ENCODE results near the gene ACP2.

Gene ACP2

DNA sequence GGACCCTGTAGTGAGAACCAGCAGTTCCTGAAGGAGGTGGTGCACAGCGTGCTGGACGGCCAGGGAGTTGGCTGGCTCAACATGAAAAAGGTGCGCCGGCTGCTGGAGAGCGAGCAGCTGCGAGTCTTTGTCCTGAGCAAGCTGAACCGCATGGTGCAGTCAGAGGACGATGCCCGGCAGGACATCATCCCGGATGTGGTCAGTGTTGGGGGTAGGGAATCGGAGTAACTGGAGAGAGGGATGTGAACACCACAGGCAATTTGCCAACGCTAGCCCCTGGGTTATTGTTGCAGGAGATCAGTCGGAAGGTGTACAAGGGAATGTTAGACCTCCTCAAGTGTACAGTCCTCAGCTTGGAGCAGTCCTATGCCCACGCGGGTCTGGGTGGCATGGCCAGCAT is 41.2 kb upstream of the ACP2 start:
- no peaks in the 10 kb centered on the region for H3K9me3 ChIP-seq (ENCODE audit: insufficient read depth, low read depth, low read length)
- H3K4me2 ChIP-seq (ENCODE audit: low read depth, low read length, poor library complexity, severe bottlenecking): no peak overlapping the region
- no peaks in the 10 kb centered on the region for H4K20me1 ChIP-seq (ENCODE audit: insufficient read depth, low read length, poor library complexity, severe bottlenecking)
- H3K27me3 ChIP-seq (ENCODE audit: insufficient read depth, low read length, poor library complexity, severe bottlenecking): no peaks in the 10 kb centered on the region
- H3K9me2 ChIP-seq (replicated peaks; ENCODE audit: low read depth, low read length): no peaks in the 10 kb centered on the region
- H3F3A ChIP-seq (ENCODE audit: low read depth): no peaks in the 10 kb centered on the region
- H3K4me1 ChIP-seq (ENCODE audit: insufficient read depth, low read length, poor library complexity, severe bottlenecking): no peaks in the 10 kb centered on the region
- no peak overlapping the region for H3K9ac ChIP-seq (ENCODE audit: low read depth, low read length, poor library complexity, severe bottlenecking)
- H3K79me2 ChIP-seq (ENCODE audit: insufficient read depth, low read length): no peaks in the 10 kb centered on the region
- H3K4me3 ChIP-seq (ENCODE audit: low read length, poor library complexity, severe bottlenecking): no peak overlapping the region
- H3K36me3 ChIP-seq (ENCODE audit: insufficient read depth, low read length): peaks cover 92% of the 10 kb centered on the region; the same call in 1 of the 2 replicates
- no peak overlapping the region for H2AFZ ChIP-seq (ENCODE audit: low read length)
- no peak for TF ChIP-seq CTCF (conservative IDR thresholded peaks at IDR 0.05; ENCODE audit: low read length)
- TF ChIP-seq EZH2phosphoT487 (IDR thresholded peaks at IDR 0.05; ENCODE audit: borderline replicate concordance): no peak

GRCh38 chr11:47288066-47288465 is 39.5 kb upstream of the ACP2 start:
- H3K9me3 ChIP-seq (ENCODE audit: insufficient read depth, low read depth, low read length): no peaks in the 10 kb centered on the region
- no peaks in the 10 kb centered on the region for H4K20me1 ChIP-seq (ENCODE audit: insufficient read depth, low read length, poor library complexity, severe bottlenecking)
- TF ChIP-seq EZH2phosphoT487 (IDR thresholded peaks at IDR 0.05; ENCODE audit: borderline replicate concordance): no peak
- no peak for TF ChIP-seq CTCF (conservative IDR thresholded peaks at IDR 0.05; ENCODE audit: low read length)
- H3F3A ChIP-seq (ENCODE audit: low read depth): no peaks in the 10 kb centered on the region
- peaks cover 94% of the 10 kb centered on the region; the same call in 1 of the 2 replicates for H3K36me3 ChIP-seq (ENCODE audit: insufficient read depth, low read length)
- H3K4me2 ChIP-seq (ENCODE audit: low read depth, low read length, poor library complexity, severe bottlenecking): no peak overlapping the region
- no peak overlapping the region for H2AFZ ChIP-seq (ENCODE audit: low read length)
- no peaks in the 10 kb centered on the region for H3K9me2 ChIP-seq (replicated peaks; ENCODE audit: low read depth, low read length)
- no peak overlapping the region for H3K4me3 ChIP-seq (ENCODE audit: low read length, poor library complexity, severe bottlenecking)
- no peaks in the 10 kb centered on the region for H3K79me2 ChIP-seq (ENCODE audit: insufficient read depth, low read length)
- no peak overlapping the region for H3K9ac ChIP-seq (ENCODE audit: low read depth, low read length, poor library complexity, severe bottlenecking)
- no peaks in the 10 kb centered on the region for H3K27me3 ChIP-seq (ENCODE audit: insufficient read depth, low read length, poor library complexity, severe bottlenecking)
- H3K4me1 ChIP-seq (ENCODE audit: insufficient read depth, low read length, poor library complexity, severe bottlenecking): no peaks in the 10 kb centered on the region

DNA sequence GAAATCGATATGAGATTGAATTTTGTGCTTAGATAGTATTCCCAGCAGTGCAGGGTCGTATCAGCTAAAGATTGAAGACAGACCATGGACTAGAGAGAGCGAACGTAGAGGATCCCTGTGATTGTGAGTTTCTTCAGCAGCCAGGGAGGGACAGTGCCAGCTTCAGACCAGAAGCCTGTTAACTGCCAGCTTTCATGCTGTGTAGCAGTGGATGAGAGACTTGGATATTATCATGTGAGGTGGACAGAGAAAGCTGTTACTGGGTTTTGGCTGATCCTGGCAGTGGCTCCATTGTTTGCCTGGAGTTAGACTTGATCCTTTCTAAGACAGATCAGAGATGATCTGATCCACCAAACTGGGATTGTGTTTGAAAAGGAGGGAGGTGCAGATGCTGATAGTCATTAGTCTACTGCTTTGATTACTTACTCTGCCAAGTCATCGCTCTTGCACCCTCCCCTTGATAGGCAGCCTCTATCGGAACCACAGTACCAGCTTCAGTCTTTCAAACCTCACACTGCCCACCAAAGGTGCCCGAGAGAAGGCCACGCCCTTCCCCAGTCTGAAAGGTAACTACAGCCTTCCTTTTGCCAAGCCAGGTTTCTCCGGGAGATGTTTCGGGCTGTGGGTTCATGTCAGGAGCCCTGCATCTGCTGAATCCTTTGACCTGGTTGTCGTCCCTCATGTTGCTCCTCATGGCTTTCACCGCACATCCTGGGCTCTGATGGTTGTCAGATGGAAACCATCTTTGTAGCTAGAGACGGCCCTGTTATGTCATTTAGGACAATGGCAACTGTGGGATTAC is 37.6 kb upstream of the ACP2 start:
- Histone ChIP-seq H3K4me1 (ENCODE audit: insufficient read depth, low read length, poor library complexity, severe bottlenecking) (no peaks in the 10 kb centered on the region), H3K4me3 (ENCODE audit: low read length, poor library complexity, severe bottlenecking) (no peak overlapping the region), H3K36me3 (ENCODE audit: insufficient read depth, low read length) (peaks cover 90% of the 10 kb centered on the region; the same call in 1 of the 2 replicates), H3K27me3 (ENCODE audit: insufficient read depth, low read length, poor library complexity, severe bottlenecking) (no peaks in the 10 kb centered on the region), H3K9ac (ENCODE audit: low read depth, low read length, poor library complexity, severe bottlenecking) (no peak overlapping the region), H3K4me2 (ENCODE audit: low read depth, low read length, poor library complexity, severe bottlenecking) (no peak overlapping the region), H3K9me2 (replicated peaks; ENCODE audit: low read depth, low read length) (no peaks in the 10 kb centered on the region), H3F3A (ENCODE audit: low read depth) (no peaks in the 10 kb centered on the region), H3K79me2 (ENCODE audit: insufficient read depth, low read length) (no peaks in the 10 kb centered on the region), H3K9me3 (ENCODE audit: insufficient read depth, low read depth, low read length) (no peaks in the 10 kb centered on the region), H2AFZ (ENCODE audit: low read length) (no peak overlapping the region), H4K20me1 (ENCODE audit: insufficient read depth, low read length, poor library complexity, severe bottlenecking) (no peaks in the 10 kb centered on the region)
- TF ChIP-seq CTCF (conservative IDR thresholded peaks at IDR 0.05; ENCODE audit: low read length) (no peak), EZH2phosphoT487 (IDR thresholded peaks at IDR 0.05; ENCODE audit: borderline replicate concordance) (no peak)

All from Loucy (cell line).